ENCODE results near the gene RNF41.
"Not testable (repeated sequence)": the region's sequence is repeated elsewhere in the genome, so short reads cannot be mapped to it uniquely, and the experiment has no call there.

GRCh38 chr12:56196818-56197550 lies 24.7 kb downstream of the RNF41 start:
- TF ChIP-seq SUZ12 (IDR thresholded peaks at IDR 0.05; ENCODE audit: extremely low read depth, insufficient read depth, insufficient read length); ZNF274 (IDR thresholded peaks at IDR 0.05; ENCODE audit: low read depth, low read length): not testable (repeated sequence)
